HG03342 (cell line): ENCODE results near the gene SGPL1.
A peak's percentile ranks its signal among the peaks of the same experiment; 100 is the strongest.

ENCODE experiments used
- ATAC-seq: cut with Tn5 transposase; IDR thresholded peaks from one replicate; pipeline ENCODE4 v1.9.1; 2021; ENCODE audit warnings: mild to moderate bottlenecking, moderate library complexity; ENCODE audit not compliant: unreplicated experiment

The SGPL1 gene

GRCh38 chr10:70807556-70807955 lies 8.2 kb upstream of the SGPL1 start:
- no peak for ATAC-seq

GRCh38 chr10:70809011-70809611 lies 6.6 kb upstream of the SGPL1 start:
- no peak for ATAC-seq

DNA sequence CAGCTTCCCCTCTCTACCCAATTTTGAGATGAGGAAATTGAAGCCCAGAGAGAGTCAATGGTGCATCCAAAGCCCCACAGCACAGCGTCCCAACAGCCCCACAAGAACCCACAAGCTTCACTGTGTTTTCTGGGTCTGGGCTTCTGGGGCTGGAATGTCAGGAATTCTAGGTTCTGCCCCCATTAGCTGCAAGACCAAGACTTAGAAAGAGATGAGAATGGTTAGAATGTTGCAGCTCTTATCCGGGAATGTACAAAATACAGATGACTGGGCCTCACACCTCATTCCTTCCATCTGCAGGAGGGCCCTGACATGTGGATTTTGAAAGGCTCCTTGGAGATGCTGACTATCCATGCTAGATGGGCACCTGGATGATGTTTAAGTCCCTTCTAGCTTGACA lies 6.0 kb upstream of the SGPL1 start:
- ATAC-seq: no peak

GRCh38 chr10:70810967-70811366 lies 4.8 kb upstream of the SGPL1 start:
- ATAC-seq: no peak

DNA sequence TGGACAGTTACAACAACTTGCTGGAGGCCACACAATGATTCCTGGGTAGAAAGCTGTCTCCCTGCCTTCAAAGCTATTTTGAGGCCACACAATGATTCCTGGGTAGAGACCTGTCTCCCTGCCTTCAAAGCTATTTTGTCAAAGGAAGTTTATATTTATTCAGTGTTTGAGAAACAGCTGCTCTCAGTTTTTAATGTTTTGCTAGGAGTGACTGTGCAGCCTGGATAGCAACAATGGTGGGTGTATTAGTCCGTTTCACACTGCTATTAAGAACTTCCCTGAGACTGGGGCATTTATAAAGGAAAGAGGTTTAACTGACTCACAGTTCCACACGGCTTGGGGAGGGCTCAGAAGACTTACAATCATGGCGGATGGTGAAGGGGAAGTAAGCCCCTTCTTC lies 3.9 kb upstream of the SGPL1 start:
- no peak for ATAC-seq

- no peak for ATAC-seq
These were observed 2.9 kb upstream of the SGPL1 start for GRCh38 chr10:70812814-70813213.

GRCh38 chr10:70814126-70814525 lies 1.6 kb upstream of the SGPL1 start:
- no peak for ATAC-seq

DNA sequence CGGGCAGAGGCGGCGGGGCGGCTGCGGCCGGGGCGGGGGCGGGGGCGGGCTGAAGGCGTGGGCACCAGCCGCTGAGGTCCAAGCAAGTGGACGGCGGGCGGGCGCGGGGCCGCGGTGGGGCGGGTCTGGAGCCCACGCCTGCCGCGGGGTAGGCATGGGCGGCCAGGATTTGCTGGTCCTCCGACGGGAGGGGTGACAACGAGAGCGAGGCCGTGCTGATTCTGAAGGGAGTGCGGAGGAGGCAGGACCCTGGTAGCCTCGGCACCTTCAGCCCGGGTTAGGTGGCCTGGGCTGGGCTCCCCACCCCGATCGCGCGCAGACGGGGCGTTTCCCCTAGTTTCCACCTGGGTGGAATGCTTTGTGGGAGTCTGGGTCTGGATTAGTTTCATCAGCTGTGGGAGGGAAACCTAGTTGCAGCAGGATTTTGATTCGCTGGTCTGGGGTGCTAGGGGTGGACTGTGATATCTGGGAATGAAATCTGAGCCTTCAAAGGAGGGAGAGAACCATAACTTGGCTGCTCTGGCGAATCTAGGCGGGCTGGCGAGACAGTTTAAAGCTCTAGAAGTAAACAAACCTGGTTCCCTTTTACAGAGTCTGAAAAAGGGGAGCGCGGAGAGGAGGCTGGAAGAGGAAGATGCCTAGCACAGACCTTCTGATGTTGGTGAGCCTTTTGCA lies 609 bp downstream of the SGPL1 start:
- ATAC-seq: peak; percentile 24

DNA sequence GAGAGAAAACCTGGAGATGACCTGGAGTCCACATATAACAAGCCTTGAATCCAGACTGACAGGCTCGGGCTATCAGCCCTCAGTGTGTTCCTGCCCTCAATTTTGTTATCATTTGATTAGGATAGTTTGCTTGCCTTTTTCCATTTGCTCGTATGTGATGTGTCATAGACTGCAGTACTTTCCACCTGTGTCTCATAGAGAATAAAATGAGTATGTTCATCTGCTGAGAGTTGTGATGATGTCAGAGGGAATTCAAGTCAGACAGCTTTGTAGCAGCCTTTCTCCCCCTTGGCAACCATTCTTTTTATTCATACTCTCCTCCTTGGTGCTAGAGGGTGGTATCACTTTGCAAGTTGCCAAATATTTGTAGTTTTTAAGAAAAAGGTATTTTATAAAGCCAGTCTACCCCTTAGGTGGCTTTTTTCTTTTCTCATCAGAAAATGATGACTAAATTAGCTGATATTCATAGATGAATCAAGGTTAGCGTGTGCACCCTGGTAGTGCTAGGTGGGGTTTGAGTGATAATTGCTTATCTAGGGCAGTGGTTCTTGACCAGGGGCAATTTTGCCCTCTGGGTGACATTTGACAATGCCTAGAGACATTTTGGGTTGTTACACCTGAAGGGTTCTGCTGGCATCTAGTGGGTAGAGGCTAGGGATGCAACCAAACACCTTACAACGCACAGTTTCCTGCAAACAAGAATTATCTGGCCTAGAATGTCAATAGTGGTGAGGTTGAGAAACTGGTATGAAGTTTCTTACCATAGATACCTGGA lies 5.4 kb downstream of the SGPL1 start:
- ATAC-seq: no peak

DNA sequence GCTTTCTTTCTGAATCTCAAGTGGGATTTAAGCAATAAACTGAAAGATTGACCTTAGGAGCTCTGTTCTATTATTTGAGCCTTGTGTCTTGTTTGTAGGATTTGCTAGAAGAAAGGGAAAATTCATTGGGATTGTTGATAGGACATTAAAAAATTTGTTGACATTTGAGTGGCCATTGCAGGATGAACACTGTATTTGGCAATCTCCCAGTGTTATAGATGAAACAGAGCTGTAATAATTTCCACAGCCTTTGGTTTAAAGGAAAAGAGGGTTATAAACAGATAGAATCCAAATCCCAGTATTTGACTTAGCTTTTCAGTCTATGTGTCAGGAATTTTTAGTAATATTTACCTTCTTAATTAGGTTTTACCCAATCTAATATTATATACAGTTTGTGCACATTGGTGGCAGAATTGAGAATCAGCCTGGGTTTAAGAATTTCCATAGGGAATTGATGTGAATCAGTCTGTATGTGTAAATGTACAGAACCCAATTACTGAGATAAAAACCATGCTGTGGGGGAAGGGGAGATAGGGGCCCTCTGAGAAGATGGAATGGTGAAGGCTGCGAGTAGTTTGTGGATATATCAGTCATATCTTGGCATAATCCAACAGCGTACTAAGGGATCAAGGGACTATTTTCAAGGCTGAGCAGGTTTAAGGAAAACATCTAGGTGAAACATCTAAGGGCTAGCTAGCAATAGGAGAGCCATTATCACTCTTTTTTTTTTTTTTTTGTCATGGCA lies 6.5 kb downstream of the SGPL1 start:
- ATAC-seq: no peak

- ATAC-seq: no peak
These were observed 11.5 kb downstream of the SGPL1 start for GRCh38 chr10:70827086-70827757.

DNA sequence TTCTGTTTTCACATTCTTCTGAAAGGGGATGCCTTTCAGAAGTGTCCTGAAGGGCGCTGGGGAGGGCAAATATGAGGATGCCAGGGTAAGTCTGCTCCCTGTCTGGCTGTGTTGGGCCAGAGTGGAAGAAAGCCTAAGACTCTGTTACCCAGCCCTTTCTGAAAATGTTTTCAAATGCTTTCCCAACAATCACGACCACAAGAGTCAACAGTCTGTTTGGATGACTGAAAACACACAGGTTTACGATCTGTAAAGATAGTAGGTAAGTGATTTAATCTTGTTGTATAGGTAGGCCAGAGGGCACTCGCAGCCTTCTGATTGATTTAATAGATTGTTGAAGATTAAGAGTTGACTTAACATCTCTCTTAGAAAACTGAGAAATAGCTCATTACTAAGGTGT lies 13.2 kb downstream of the SGPL1 start:
- ATAC-seq: no peak

DNA sequence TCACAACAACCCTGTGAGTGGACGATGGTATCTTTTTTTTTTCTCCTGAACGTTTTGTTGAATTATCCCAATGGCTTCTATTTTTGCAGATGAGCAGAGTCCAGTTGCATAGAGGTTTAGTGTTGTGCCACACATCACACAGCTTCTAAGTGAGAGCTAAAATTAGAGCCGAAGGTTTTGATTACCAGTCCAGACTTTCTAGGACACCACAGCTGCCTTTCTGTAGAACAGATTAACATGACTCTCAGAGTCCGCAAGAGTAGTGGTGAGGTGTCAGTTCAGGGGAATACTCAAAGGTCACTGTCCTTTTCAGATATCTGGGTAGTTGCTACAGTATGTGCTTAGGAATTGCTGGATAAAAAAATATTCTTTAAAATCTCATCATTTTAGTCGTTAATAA lies 13.8 kb downstream of the SGPL1 start:
- no peak for ATAC-seq

DNA sequence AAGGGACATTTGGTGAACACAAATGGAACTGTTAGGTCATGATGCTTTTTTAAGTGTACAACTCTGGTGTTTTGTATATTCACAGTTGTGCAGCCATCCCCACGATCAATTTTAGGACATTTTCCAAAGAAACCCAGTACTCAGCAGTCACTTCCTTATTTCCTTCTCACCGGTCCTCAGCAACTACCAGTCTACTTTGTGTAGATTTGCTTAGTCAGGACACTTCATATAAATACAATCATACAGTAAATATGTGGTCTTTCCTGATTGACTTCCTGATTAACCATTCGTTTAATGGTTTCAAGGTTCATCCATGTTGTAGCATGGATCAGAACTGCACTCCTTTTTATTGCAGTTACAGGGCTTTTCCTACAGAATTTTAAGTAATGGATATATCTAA lies 14.4 kb downstream of the SGPL1 start:
- ATAC-seq: no peak

- no peak for ATAC-seq
These were observed 16.5 kb downstream of the SGPL1 start for GRCh38 chr10:70832221-70832620.

DNA sequence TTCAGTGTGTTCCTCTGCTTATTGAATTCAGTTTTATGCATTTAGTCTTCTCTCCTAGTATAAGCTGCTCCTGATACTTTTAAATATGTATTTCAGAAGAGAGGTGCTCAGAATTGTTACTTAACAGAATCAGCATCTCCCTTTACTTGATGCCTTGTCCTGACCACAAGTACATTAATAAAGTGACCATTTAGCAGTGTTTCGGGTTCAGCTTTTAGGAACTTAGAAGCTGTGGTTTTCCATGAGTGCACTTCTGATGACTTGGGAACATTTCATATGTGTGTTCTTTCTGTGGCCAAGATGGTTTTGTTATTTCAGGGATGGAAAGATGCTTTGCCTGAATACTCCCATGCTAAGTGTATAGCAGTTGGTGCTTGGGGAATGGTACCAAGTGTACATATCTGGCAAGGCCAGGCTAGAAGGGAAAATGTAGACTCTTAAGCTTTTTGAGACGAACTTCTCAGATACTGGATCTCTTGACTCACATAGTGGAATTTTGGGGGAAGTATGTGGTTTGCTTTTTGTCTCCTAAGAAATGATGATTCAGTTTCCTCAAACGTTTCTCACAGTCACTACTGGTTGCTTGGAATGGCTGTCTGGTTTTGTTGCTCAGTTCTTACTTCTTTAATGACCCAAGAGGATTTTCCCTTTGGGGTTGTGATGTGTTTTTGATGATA lies 17.2 kb downstream of the SGPL1 start:
- ATAC-seq: no peak

GRCh38 chr10:70833601-70834000 lies 17.9 kb downstream of the SGPL1 start:
- no peak for ATAC-seq

- no peak for ATAC-seq
These were observed 18.3 kb downstream of the SGPL1 start for GRCh38 chr10:70834021-70834420.

GRCh38 chr10:70834441-70835151 lies 18.8 kb downstream of the SGPL1 start:
- ATAC-seq: no peak

- no peak for ATAC-seq
These were observed 20.6 kb downstream of the SGPL1 start for GRCh38 chr10:70836319-70836718.
